ENCODE measurements around the gene MARVELD2.

GRCh38 chr5:69491838-69492390 lies 77.0 kb downstream of the MARVELD2 start:
- no peak for TF ChIP-seq POLR2AphosphoS5 (IDR thresholded peaks at IDR 0.05; ENCODE audit: low read depth, low read length)
- no peak for TF ChIP-seq TAF1 (IDR thresholded peaks at IDR 0.05; ENCODE audit: borderline replicate concordance, low read depth, low read length)
